NCI-H1105 (cell line): ENCODE measurements around the gene DCTD.
A peak's percentile ranks its signal among the peaks of the same experiment; 100 is the strongest.

Experiments
- DNase-seq: peaks from one replicate; lab custom pipeline; 2025; lab: John Stamatoyannopoulos, UW

The DCTD gene

GRCh38 chr4:182917182-182918043, at the start of gene DCTD:
Gene DCTD (minus strand): TSS chr4:182917386. CDS start chr4:182915568, 1,818 bp downstream.
- DNase-seq = peak; percentile 25

- no peak for DNase-seq
Observed at GRCh38 chr4:182960746-182961145, 43.6 kb upstream of the DCTD start.

- DNase-seq = no peak
Observed at GRCh38 chr4:182960228-182960627, 43.0 kb upstream of the DCTD start.

- DNase-seq = no peak
Observed at GRCh38 chr4:182955411-182955810, 38.2 kb upstream of the DCTD start.

GRCh38 chr4:182944484-182945213, 27.5 kb upstream of the DCTD start:
- no peak for DNase-seq

- no peak for DNase-seq
Observed at GRCh38 chr4:182939680-182940079, 22.5 kb upstream of the DCTD start.

- no peak for DNase-seq
Observed at GRCh38 chr4:182938205-182938645, 21.0 kb upstream of the DCTD start.

GRCh38 chr4:182937268-182938204, 20.4 kb upstream of the DCTD start:
- DNase-seq = no peak

GRCh38 chr4:182932651-182933050, 15.5 kb upstream of the DCTD start:
- no peak for DNase-seq

- DNase-seq = no peak
Observed at GRCh38 chr4:182931691-182932345, 14.6 kb upstream of the DCTD start.

- DNase-seq = no peak
Observed at GRCh38 chr4:182930889-182931288, 13.7 kb upstream of the DCTD start.

- DNase-seq = no peak
Observed at GRCh38 chr4:182929296-182929695, 12.1 kb upstream of the DCTD start.

GRCh38 chr4:182928061-182928460, 10.9 kb upstream of the DCTD start:
- DNase-seq = no peak

- DNase-seq = no peak
Observed at GRCh38 chr4:182927505-182927904, 10.3 kb upstream of the DCTD start.

- DNase-seq = no peak
Observed at GRCh38 chr4:182925855-182926254, 8.7 kb upstream of the DCTD start.

- DNase-seq = no peak
Observed at GRCh38 chr4:182925298-182925757, 8.1 kb upstream of the DCTD start.

GRCh38 chr4:182924497-182924896, 7.3 kb upstream of the DCTD start:
- DNase-seq = no peak

GRCh38 chr4:182923796-182924340, 6.7 kb upstream of the DCTD start:
- DNase-seq = no peak

- DNase-seq = no peak
Observed at GRCh38 chr4:182923366-182923765, 6.2 kb upstream of the DCTD start.

GRCh38 chr4:182922501-182923284, 5.5 kb upstream of the DCTD start:
- no peak for DNase-seq
